Nephron progenitor cell (in vitro differentiated cells): ENCODE measurements around the gene CHRD.
"Not testable (repeated sequence)": the region's sequence is repeated elsewhere in the genome, so short reads cannot be mapped to it uniquely, and the experiment has no call there.

Experiments used
- DNase-seq: peaks from one replicate; pipeline ENCODE4 v3.0.0; 2021
- H3K27ac Mint-ChIP-seq: 2 replicates; pipeline ENCODE4 v1.8.0; 2021; ENCODE audit warnings: mild to moderate bottlenecking, moderate library complexity, mixed read lengths
- H3K27me3 Mint-ChIP-seq: 2 replicates; pipeline ENCODE4 v1.8.0; 2021; ENCODE audit warnings: mild to moderate bottlenecking, low read depth, mixed read lengths; ENCODE audit not compliant: poor library complexity
- H3K36me3 Mint-ChIP-seq: 2 replicates; pipeline ENCODE4 v1.8.0; 2021; ENCODE audit warnings: low read depth, mixed read lengths
- H3K4me1 Mint-ChIP-seq: 2 replicates; pipeline ENCODE4 v1.8.0; 2021; ENCODE audit warnings: mixed read lengths
- H3K4me3 Mint-ChIP-seq: 2 replicates; pipeline ENCODE4 v1.8.0; 2021; ENCODE audit warnings: mild to moderate bottlenecking, moderate library complexity, mixed read lengths
- H3K9me3 Mint-ChIP-seq: 2 replicates; pipeline ENCODE4 v1.8.0; 2021; ENCODE audit warnings: mild to moderate bottlenecking, moderate library complexity, mixed read lengths
- TF ChIP-seq, protein P1 (sequence below): fragments of 200-600 bp; sonication (generic); IDR thresholded peaks from 2 replicates; pipeline ENCODE4 v1.5.0; 2021; ENCODE audit warnings: antibody characterized with exemption

CHRD gene

DNA sequence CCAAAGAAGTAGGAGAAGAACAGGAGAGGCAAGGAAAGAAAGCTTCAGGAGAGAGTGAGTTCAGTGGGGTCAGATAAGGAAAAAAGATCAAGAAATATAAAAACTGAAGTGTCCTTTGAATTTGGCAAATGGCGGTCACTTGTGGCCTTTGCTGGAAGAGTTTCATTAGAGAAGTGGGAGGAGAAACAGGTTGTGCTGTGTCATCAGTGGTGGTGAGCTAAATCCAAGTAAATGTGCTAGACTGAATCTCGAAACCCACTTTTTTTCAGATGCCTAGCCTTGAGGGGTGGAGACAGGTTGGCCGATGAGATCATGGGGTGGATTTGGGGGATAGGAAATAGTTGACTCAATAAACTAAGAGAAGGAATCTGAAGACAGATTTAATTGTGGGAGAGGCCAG, 43.7 kb downstream of the CHRD start:
- peaks cover 19% of the 10 kb centered on the region for H3K9me3 Mint-ChIP-seq

DNA sequence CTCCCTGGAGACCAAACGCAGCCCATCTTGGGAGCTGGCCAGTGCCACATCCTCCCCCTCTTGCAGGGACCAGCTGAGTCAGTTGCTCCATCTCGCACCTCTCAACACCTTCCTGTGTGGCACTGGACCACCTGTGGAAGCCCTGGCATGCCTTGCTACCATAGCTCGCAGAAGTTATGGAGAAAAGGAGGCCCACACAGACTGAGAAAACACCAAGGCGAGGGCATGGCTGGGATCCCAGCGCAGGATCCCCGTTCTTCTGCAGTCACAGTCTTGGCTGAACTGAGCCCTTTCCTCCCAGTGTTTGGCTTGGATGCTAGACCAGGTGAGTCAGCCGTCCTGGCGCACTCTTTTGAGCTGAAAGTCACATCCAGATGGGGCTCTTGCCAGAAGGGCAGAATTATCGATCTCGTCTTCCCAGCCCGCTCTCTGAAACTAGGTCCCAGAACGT, 46.9 kb downstream of the CHRD start:
- Mint-ChIP-seq H3K27ac (no peak overlapping the region), H3K4me1 (no peaks in the 10 kb centered on the region), H3K27me3 (peaks cover 21% of the 10 kb centered on the region), H3K9me3 (peaks cover 19% of the 10 kb centered on the region), H3K36me3 (no peaks in the 10 kb centered on the region), H3K4me3 (no peak overlapping the region)
- TF ChIP-seq, protein P1, sequence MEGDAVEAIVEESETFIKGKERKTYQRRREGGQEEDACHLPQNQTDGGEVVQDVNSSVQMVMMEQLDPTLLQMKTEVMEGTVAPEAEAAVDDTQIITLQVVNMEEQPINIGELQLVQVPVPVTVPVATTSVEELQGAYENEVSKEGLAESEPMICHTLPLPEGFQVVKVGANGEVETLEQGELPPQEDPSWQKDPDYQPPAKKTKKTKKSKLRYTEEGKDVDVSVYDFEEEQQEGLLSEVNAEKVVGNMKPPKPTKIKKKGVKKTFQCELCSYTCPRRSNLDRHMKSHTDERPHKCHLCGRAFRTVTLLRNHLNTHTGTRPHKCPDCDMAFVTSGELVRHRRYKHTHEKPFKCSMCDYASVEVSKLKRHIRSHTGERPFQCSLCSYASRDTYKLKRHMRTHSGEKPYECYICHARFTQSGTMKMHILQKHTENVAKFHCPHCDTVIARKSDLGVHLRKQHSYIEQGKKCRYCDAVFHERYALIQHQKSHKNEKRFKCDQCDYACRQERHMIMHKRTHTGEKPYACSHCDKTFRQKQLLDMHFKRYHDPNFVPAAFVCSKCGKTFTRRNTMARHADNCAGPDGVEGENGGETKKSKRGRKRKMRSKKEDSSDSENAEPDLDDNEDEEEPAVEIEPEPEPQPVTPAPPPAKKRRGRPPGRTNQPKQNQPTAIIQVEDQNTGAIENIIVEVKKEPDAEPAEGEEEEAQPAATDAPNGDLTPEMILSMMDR, result no peak
- DNase-seq, result no peak

More for the DNA sequence above, 43.7 kb downstream of the CHRD start:
- H3K36me3 Mint-ChIP-seq, result no peaks in the 10 kb centered on the region
- TF ChIP-seq, protein P1, result no peak
- H3K4me3 Mint-ChIP-seq, result no peak overlapping the region
- peaks cover 16% of the 10 kb centered on the region for H3K27me3 Mint-ChIP-seq
- H3K27ac Mint-ChIP-seq, result no peak overlapping the region
- no peak for DNase-seq
- H3K4me1 Mint-ChIP-seq, result no peaks in the 10 kb centered on the region

DNA sequence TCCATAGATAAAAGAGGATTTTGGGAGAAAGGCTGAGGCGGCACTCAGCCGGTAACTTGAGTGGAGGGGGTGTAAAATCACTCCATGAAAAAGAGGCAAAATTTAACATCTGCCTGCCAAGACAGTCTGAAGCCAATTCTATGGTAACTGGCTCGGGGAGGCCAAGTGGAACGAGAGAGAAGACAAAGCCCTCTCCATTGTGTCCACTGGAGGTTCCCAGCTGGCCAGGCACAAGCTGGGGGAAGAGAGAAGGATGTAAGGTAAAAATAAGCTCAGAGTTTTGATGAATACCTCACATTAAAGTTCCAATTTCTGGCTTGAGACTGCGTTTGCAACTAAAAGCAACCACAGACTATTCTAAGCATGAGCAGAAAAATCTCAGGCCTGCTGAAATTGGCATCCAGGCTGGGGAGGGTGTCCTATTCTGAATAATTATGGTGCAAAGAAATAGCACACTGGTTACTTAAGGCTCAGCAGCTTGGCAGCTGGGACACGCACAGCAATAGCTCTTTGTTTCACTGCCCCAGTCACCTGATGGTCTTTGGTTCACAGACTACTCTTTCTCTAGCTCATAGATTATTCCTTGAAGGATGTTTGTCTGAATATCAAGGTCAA, 48.8 kb downstream of the CHRD start:
- DNase-seq, result no peak
- TF ChIP-seq, protein P1, result no peak
- Mint-ChIP-seq H3K9me3 (peaks cover 2% of the 10 kb centered on the region), H3K27ac (no peak overlapping the region), H3K4me3 (no peak overlapping the region), H3K4me1 (no peaks in the 10 kb centered on the region), H3K36me3 (no peaks in the 10 kb centered on the region), H3K27me3 (peaks cover 16% of the 10 kb centered on the region)

DNA sequence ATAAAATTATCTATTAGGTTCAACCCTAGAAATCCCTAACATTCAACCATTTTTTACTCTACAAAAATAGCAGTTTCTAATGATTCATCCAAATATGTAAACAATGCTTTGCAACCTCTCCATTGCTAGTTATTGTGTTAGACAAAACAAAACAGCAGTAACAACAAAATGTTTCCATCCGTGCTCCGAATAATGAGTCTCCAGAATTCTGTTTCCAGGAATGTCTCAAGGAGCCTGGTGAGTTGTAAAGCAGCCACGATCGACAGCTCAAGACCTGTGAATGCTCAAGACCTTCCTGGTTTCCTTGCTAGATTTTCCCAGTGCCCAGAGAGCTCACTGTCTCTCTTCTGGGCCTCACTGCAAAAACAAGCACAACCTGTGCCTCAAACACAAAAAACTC, 49.9 kb downstream of the CHRD start:
- peaks cover 16% of the 10 kb centered on the region for H3K27me3 Mint-ChIP-seq
- H3K4me1 Mint-ChIP-seq, result no peaks in the 10 kb centered on the region
- DNase-seq, result no peak
- no peaks in the 10 kb centered on the region for H3K36me3 Mint-ChIP-seq
- no peaks in the 10 kb centered on the region for H3K9me3 Mint-ChIP-seq
- no peak overlapping the region for H3K4me3 Mint-ChIP-seq
- TF ChIP-seq, protein P1, result no peak
- no peak overlapping the region for H3K27ac Mint-ChIP-seq

DNA sequence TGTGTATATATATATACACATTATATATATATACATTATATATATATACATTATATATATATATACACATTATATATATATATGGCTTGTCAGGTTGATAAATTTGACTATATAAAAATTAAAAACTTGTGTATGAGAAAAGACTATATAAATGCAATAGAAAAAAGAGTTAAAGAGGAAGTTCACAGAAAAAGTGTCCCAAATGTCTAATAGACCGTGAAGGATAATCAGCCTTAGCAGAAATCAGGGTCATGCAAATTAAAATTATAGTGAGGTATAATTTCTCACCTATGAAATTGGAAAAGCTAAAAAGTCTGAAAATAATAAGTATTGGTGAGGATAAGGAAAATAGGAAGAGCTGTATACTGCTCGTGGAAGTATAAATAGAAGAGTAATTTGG, 51.1 kb downstream of the CHRD start:
- Mint-ChIP-seq H3K36me3 (no peaks in the 10 kb centered on the region), H3K9me3 (no peaks in the 10 kb centered on the region), H3K4me3 (no peak overlapping the region), H3K27ac (no peak overlapping the region), H3K27me3 (peaks cover 17% of the 10 kb centered on the region), H3K4me1 (no peaks in the 10 kb centered on the region)
- TF ChIP-seq, protein P1, result no peak
- DNase-seq, result no peak

DNA sequence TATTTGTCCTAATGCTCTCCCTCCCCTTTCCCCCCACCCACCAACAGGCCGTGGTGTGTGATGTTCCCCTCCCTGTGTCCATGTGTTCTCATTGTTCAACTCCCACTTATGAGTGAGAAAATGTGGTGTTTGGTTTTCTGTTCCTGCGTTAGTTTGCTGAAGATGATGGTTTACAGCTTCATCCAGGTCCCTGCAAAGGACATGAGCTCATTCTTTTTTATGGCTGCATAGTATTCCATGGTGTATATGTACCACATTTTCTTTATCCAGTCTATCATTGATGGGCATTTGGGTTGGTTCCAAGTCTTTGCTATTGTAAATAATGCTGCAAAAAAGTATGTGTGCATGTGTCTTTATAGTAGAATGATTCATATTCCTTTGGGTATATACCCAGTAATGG, 53.3 kb downstream of the CHRD start:
- H3K4me1 Mint-ChIP-seq, H3K4me3 Mint-ChIP-seq, H3K36me3 Mint-ChIP-seq, DNase-seq, H3K27ac Mint-ChIP-seq, H3K9me3 Mint-ChIP-seq: not testable (repeated sequence)
- H3K27me3 Mint-ChIP-seq, result peaks cover 22% of the 10 kb centered on the region
